ENCODE results near the gene UBE2G1.

Gene UBE2G1

GRCh38 chr17:4248504-4249277 is 117.8 kb downstream of the UBE2G1 start:
- no peak overlapping the region for H3K27ac ChIP-seq (ENCODE audit: low read length)
- ATAC-seq (ENCODE audit: insufficient read depth, low read depth) (no peak), DNase-seq (no peak)
- no peaks in the 10 kb centered on the region for H3K4me1 ChIP-seq (ENCODE audit: insufficient read depth, low read length)
- H3K27me3 ChIP-seq (ENCODE audit: insufficient read depth, low read length, poor library complexity) = no peaks in the 10 kb centered on the region
- H3K36me3 ChIP-seq (ENCODE audit: insufficient read depth, low read length) = peaks cover 20% of the 10 kb centered on the region
- H4K20me1 ChIP-seq (ENCODE audit: insufficient read depth, low read length) = peaks cover 76% of the 10 kb centered on the region
- no peak overlapping the region for H3K9ac ChIP-seq (ENCODE audit: low read depth, low read length)
- H2AFZ ChIP-seq (ENCODE audit: low read depth, low read length) = no peak overlapping the region
- TF ChIP-seq CTCF (IDR thresholded peaks at IDR 0.05; ENCODE audit: borderline replicate concordance, extremely low read depth, low read length, poor library complexity, severe bottlenecking) (no peak), EZH2 (IDR thresholded peaks at IDR 0.05; ENCODE audit: borderline replicate concordance, low read depth, low read length, severe bottlenecking) (no peak)
- H3K4me3 ChIP-seq (ENCODE audit: low read depth in 1 of 2, low read length in 2 of 2) = no peak overlapping the region
- H3K79me2 ChIP-seq (ENCODE audit: insufficient read depth, low read length) = peaks cover 99% of the 10 kb centered on the region
- no peak overlapping the region for H3K4me2 ChIP-seq (ENCODE audit: insufficient read depth, low read length)
- H3K9me3 ChIP-seq (ENCODE audit: insufficient read depth, low read length, severe bottlenecking) = no peaks in the 10 kb centered on the region

- H3K79me2 ChIP-seq (ENCODE audit: insufficient read depth, low read length) = peaks cover 98% of the 10 kb centered on the region
- no peaks in the 10 kb centered on the region for H3K9me3 ChIP-seq (ENCODE audit: insufficient read depth, low read length, severe bottlenecking)
- H3K4me3 ChIP-seq (ENCODE audit: low read depth in 1 of 2, low read length in 2 of 2) = no peak overlapping the region
- no peak for ATAC-seq (ENCODE audit: insufficient read depth, low read depth)
- H3K4me2 ChIP-seq (ENCODE audit: insufficient read depth, low read length) = no peak overlapping the region
- no peak overlapping the region for H2AFZ ChIP-seq (ENCODE audit: low read depth, low read length)
- H3K9ac ChIP-seq (ENCODE audit: low read depth, low read length) = no peak overlapping the region
- H3K27me3 ChIP-seq (ENCODE audit: insufficient read depth, low read length, poor library complexity) = no peaks in the 10 kb centered on the region
- H3K4me1 ChIP-seq (ENCODE audit: insufficient read depth, low read length) = no peaks in the 10 kb centered on the region
- DNase-seq = no peak
- TF ChIP-seq CTCF (IDR thresholded peaks at IDR 0.05; ENCODE audit: borderline replicate concordance, extremely low read depth, low read length, poor library complexity, severe bottlenecking) (no peak), EZH2 (IDR thresholded peaks at IDR 0.05; ENCODE audit: borderline replicate concordance, low read depth, low read length, severe bottlenecking) (no peak)
- H4K20me1 ChIP-seq (ENCODE audit: insufficient read depth, low read length) = peaks cover 74% of the 10 kb centered on the region
- peaks cover 25% of the 10 kb centered on the region for H3K36me3 ChIP-seq (ENCODE audit: insufficient read depth, low read length)
- no peak overlapping the region for H3K27ac ChIP-seq (ENCODE audit: low read length)
These were observed 118.5 kb downstream of the UBE2G1 start for GRCh38 chr17:4247971-4248388.

GRCh38 chr17:4247361-4247970 is 119.0 kb downstream of the UBE2G1 start:
- no peak for ATAC-seq (ENCODE audit: insufficient read depth, low read depth)
- Histone ChIP-seq H3K27ac (ENCODE audit: low read length) (no peak overlapping the region), H2AFZ (ENCODE audit: low read depth, low read length) (no peak overlapping the region), H3K4me3 (ENCODE audit: low read depth in 1 of 2, low read length in 2 of 2) (no peak overlapping the region), H3K9me3 (ENCODE audit: insufficient read depth, low read length, severe bottlenecking) (no peaks in the 10 kb centered on the region), H4K20me1 (ENCODE audit: insufficient read depth, low read length) (peaks cover 72% of the 10 kb centered on the region), H3K9ac (ENCODE audit: low read depth, low read length) (no peak overlapping the region), H3K4me1 (ENCODE audit: insufficient read depth, low read length) (no peaks in the 10 kb centered on the region), H3K79me2 (ENCODE audit: insufficient read depth, low read length) (peaks cover 97% of the 10 kb centered on the region), H3K36me3 (ENCODE audit: insufficient read depth, low read length) (peaks cover 30% of the 10 kb centered on the region), H3K27me3 (ENCODE audit: insufficient read depth, low read length, poor library complexity) (no peaks in the 10 kb centered on the region), H3K4me2 (ENCODE audit: insufficient read depth, low read length) (no peak overlapping the region)
- DNase-seq = no peak
- TF ChIP-seq EZH2 (IDR thresholded peaks at IDR 0.05; ENCODE audit: borderline replicate concordance, low read depth, low read length, severe bottlenecking) (no peak), CTCF (IDR thresholded peaks at IDR 0.05; ENCODE audit: borderline replicate concordance, extremely low read depth, low read length, poor library complexity, severe bottlenecking) (no peak)

All from DND-41 (cell line).